IPS-18c (cell line): ENCODE measurements around the gene CCSER1.

Experiments used
- H3K4me3 ChIP-seq: 2 replicates; pipeline ENCODE4 v1.7.0; 2013; ENCODE audit warnings: low read depth, mild to moderate bottlenecking, low read length, moderate library complexity; ENCODE audit not compliant: insufficient read depth
- H3K9me3 ChIP-seq: one replicate; pipeline ENCODE4 v1.6.1; 2013; ENCODE audit warnings: mild to moderate bottlenecking, low read length, moderate library complexity; ENCODE audit not compliant: control insufficient read depth, insufficient read depth

The CCSER1 gene

DNA sequence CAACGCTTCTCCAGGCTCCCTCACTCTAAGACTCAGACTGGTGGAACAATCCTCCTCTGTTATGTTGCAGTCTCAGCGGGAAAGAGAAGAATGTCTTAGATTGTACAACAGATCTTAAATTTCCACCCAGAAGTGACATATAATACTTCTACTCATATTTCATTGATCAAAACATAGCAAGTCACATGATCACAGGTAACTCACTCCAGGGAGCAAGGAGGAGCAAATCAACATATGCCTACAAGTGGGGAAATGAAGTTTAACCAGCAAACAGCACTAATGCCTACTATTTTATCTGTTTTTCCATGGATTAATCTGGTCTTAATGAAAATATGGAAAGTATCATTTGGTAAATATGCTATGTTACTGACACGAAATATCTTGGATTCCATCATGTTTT, 819.8 kb downstream of the CCSER1 start:
- Histone ChIP-seq H3K4me3 (no peak overlapping the region), H3K9me3 (no peaks in the 10 kb centered on the region)

DNA sequence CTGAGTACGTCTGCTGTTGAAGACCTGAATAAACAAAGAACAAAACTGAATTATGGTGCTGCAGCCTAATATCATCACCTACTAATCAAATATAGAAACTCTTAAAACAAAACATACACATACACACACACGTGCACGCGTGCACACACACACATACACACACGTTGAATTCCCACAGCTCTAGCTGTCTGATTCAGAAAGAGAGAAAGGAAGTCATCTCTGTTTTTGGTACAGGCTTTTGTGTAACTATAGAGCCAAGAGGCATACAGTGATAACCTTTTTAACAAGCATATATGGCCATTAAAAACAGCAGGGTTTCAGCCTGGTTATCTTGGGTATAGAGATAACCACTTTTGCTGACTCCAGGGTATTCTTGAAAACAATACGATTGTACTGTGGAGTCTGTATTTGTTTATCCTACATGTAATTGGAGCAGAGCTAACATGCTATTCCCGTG, 823.2 kb downstream of the CCSER1 start:
- no peak overlapping the region for H3K4me3 ChIP-seq
- H3K9me3 ChIP-seq: no peaks in the 10 kb centered on the region

DNA sequence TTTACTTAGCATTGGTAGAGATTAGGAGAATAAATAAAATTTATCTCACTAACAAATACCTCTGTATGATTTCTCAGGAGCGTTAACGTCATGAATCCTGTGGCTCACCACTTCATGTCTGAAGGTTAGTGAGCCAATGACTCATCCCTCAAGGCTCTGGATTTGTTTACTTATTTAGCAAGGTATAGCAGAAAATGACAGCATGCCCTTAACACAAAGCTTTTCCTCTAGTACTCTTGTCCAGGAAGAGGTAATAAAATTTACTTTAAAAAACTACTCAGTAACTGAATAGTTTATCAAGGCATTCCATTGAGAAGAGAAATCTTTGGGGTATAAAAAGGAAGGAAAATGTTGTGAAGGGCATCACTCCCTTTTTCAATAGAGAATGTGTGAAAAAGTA, 823.8 kb downstream of the CCSER1 start:
- H3K9me3 ChIP-seq: no peaks in the 10 kb centered on the region
- H3K4me3 ChIP-seq: no peak overlapping the region

DNA sequence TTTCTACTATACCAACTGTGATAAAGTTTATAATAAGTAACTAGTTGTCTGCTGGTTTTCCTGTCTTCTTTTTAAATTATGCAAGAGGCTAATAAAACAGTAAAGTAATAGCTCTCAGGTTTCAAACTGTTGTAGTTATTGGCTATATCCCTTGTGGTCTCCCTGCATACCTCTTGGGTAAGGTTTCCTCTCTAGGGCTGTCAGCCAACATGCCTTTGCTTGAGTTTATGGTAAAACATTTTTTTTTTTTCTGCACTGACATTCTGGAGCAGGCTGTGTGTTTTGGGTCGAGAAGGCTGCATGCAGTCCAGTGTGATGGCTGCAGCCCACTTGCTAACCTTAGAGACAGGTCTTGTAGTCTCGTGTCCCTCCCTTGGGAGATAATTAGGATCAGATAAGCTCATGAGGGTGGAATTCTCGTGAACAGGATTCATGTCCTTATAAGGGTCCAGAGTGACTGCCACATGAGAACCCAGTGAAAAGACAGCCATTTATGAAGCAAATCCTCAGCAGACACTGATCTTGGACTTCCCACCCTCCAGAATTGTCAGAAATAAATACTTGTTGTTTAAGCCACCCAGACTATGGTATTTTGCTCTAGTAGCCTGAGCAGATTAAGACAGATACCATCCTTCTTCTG, 831.2 kb downstream of the CCSER1 start:
- Histone ChIP-seq H3K4me3 (no peak overlapping the region), H3K9me3 (no peaks in the 10 kb centered on the region)

DNA sequence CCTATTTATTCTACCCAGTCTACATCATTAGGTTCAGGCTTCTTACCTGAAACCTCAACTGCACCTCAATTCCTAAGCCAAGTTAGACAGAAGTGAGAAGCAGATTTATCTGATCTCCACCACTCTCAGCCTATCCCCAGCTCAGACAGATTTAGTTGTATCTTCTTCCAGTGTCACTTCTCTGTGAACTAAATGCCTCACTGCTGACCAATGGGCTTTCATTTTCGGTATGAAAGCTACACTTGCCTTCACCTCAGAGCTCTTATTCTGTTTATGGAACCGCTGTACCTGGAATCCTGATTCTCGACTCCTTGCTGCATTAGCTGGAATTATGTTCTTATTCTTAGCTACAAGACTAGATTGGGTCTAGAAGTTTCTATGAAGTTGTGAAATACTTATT, 833.2 kb downstream of the CCSER1 start:
- no peaks in the 10 kb centered on the region for H3K9me3 ChIP-seq
- H3K4me3 ChIP-seq: no peak overlapping the region

DNA sequence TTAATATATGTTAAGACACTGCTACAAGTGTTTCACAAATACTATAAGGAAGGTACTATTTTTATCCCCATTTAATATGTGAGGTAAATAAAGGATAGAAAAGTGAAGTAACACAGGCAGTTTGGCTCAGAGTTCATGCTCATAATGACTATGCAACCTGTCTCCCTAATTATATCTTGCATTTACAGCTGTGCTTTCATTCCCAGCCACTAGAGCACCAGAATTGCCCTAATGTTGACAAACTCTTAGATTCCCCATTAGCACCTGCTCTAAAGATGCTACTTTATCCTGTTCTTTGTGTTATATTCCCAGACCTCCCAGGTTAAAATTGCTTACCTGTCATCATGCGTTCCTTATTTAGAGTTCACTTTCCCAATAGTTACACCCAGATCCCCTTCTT, 833.6 kb downstream of the CCSER1 start:
- no peaks in the 10 kb centered on the region for H3K9me3 ChIP-seq
- H3K4me3 ChIP-seq: no peak overlapping the region

DNA sequence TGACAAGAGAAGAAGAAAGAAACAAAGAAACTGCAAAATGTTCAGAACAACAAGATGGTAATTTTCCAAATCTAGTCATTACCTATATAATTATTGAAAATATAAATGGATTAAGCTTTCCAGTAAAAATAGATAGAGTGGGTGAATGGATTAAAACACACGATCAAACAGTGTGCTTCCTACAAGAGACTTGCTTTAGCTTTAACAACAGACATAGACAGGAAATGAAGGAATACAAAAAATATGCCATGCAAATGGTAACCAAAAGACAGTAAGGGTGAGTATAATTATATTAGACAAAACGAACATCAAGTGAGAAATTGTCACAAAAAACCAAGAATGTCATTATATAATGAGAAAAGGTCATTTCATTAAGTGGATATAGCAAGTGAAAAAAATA, 842.8 kb downstream of the CCSER1 start:
- H3K4me3 ChIP-seq: no peak overlapping the region
- no peaks in the 10 kb centered on the region for H3K9me3 ChIP-seq

DNA sequence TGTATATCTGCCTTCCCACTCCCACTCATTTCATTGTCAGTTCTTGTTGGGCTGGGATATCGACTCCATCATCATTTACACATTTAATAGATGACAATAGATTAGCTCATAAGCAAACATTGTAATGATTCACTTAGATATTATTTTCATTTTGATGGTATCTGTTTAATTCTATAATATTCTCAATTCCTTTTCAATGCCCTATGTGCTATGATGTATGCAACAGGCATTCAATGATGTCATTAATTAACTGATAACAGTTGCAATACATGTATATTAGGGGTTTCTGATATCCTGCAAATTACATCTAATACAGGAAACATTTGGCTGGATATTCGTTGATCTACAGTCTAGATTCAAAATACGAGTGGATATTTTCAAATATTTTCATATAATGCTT, 850.5 kb downstream of the CCSER1 start:
- Histone ChIP-seq H3K4me3 (no peak overlapping the region), H3K9me3 (no peaks in the 10 kb centered on the region)

DNA sequence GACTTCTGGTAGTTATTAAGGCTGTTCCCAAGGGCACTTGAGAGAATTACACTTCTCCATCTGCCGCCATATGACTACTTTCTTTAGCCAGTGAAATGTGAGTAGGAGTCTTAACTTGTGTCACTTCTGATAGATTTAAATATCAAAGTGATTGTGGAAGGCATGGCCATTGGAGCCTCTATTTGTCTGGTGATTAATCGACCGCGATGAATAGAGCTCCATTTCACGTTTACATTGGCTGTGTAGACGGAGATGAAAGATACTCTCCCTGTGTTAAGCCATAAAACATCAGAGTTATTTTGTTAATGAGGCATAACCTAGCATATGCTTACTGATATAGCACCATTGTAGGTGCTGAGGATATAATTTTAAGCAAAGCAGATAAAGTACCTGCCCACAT, 852.4 kb downstream of the CCSER1 start:
- no peaks in the 10 kb centered on the region for H3K9me3 ChIP-seq
- H3K4me3 ChIP-seq: no peak overlapping the region

DNA sequence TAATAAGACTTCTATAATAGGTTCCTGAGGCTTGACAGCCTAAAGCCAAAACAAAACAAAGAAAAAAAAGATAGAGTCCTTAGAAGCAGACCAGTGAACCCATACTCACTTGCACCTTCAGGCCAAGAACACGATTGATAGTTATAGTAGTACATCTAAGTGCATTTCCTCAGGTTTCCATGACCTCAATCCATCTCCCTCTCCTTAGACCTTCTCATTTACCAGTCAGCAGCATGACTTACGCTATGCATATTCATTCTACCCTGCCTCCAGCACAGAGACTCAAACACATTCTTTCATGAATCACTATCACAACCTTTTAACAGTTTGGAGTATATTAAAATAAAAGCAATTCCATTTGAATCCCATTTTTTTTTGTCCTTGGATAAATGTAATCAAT, 855.6 kb downstream of the CCSER1 start:
- Histone ChIP-seq H3K9me3 (no peaks in the 10 kb centered on the region), H3K4me3 (no peak overlapping the region)

DNA sequence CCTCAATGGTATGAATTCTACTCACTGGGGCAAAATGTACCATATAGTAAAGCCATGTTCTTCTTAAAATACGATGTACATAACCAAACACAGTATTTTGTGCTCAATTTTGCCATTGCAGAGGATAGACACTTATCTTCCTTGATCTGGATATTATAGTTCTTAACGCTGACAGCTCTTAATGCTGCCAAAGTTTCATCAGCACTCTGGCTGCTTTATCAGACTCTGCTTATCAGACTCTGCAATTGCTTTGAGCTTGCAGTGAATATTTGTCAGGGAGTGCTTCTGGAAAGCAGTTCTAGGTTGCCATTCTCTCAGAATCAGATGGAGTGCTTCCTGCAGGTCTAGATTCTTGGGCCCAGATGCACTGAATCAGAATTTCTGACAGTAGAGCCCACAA, 863.1 kb downstream of the CCSER1 start:
- no peaks in the 10 kb centered on the region for H3K9me3 ChIP-seq

DNA sequence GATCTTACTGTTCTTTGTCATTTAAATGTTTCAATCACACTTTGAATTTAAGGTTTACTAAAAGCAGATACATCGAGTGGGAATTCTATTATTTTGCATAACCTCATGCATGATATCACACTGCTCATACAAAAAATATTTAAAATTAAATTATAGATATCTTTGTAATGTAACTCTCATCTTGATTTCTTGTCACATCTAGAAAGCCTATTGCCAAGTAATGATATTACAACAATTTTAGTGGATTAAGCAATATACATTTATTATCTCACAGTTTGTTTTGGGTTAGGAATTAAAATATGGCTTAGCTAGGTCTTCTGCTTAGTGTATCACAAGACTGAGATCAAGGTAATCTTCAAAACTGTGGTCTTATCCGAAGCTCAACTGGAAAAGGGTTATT, 865.0 kb downstream of the CCSER1 start:
- Histone ChIP-seq H3K9me3 (no peaks in the 10 kb centered on the region), H3K4me3 (no peak overlapping the region)

More for the DNA sequence above, 863.1 kb downstream of the CCSER1 start:
- H3K4me3 ChIP-seq: no peak overlapping the region

DNA sequence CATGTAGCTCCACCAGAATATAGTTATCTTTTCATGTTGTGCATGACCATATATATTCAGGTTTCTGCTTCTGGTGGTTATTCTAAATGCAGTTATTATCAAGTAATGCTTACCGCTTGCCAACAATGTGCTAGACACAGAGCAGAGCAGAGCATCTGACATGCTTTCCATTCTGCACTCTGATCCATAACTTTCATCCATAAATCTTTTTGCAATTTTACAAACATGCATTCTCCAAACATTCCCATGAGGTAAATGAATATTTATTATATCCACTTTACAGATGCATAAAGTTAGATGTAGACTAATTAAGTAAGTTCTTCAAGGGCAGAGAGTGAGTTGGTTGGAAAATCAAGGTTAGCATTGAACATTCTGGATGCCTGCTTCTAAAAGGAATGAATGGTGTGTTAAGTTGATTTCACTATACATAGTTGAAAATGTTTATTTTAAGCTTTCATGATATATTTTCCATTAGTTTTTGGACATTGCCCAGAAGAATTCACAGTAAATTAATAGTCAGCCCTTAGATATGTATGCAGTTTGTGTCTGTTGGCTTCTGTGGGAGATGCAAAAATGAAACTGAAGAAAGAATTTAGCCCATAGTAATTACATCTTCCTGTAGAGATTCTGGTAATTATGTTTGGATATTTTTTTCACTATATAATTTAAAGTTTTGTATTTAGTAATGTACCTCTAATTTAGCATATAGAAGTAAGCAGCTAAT, 867.8 kb downstream of the CCSER1 start:
- Histone ChIP-seq H3K4me3 (no peak overlapping the region), H3K9me3 (no peaks in the 10 kb centered on the region)

DNA sequence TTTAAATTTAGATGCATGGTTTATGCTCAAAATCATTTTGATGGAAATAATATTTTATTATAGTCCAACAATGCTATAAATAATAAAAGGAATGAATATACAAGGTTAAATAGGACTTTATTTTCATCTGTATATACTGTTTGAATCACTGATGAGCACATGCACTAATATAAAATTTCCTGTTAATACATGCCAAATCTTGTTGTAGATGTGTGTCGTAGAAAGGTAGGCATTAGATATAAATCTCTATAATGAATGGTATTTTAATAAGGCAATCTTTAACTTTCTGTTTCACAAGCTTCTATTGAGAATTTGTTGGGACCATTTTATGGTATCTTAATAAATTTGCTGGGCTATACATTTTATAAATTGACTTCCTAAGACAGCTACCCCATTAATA, 868.8 kb downstream of the CCSER1 start:
- H3K4me3 ChIP-seq: no peak overlapping the region
- no peaks in the 10 kb centered on the region for H3K9me3 ChIP-seq

DNA sequence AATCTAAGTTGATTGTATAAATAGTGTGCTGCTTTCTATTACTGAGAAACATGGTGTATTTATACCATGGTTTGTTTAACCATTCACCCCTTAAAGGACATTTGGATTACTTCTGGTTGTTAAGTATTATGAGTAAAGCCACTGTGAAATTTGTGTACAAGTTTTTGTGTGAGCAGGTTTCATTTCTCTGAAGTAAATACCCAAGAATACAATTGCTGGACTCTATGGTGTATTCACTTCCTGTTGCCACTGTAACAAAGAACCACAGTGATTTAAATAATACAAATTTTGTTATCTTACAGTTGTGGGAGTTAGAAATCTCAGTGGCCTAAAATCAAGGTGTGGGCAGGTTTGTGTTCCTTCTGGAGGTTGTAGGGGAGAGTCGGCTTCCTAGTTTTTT, 869.6 kb downstream of the CCSER1 start:
- no peak overlapping the region for H3K4me3 ChIP-seq
- H3K9me3 ChIP-seq: no peaks in the 10 kb centered on the region

DNA sequence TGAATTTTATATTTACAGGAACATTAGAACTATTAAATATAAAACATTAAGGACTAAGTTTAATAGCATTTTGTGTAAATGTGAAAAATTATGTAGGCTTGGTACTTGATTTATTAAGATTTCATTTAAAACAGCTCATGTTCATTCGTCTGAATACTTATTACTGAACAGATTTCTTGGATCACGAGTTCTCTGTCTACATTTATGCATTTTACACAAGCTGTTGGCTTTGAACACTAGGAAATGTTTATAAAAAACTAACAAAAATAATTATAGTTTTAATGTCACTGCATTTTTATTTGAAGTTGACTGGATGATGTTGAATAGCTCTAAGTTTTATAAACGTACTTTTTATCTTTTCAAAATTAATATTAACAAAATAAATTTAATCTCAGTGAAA, 888.7 kb downstream of the CCSER1 start:
- H3K4me3 ChIP-seq: no peak overlapping the region
- H3K9me3 ChIP-seq: no peaks in the 10 kb centered on the region

DNA sequence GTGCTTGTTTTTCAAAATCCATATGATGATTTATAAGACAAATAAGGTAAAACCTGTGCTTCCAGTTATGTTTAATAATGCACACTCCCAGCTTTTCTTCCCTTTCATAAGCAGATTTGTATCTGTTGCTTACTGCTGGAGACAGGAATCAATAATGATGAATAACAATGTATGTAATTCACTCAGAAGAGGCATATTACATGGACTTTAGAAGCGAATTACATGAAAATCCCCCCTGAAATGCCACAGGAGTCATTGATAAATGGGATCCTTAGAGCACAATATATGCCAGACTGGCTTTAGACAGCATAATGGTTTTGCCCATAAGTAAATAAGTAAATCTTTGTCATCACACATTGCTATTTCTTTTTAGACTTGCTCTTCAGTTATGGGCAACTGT, 892.3 kb downstream of the CCSER1 start:
- H3K4me3 ChIP-seq: no peak overlapping the region

DNA sequence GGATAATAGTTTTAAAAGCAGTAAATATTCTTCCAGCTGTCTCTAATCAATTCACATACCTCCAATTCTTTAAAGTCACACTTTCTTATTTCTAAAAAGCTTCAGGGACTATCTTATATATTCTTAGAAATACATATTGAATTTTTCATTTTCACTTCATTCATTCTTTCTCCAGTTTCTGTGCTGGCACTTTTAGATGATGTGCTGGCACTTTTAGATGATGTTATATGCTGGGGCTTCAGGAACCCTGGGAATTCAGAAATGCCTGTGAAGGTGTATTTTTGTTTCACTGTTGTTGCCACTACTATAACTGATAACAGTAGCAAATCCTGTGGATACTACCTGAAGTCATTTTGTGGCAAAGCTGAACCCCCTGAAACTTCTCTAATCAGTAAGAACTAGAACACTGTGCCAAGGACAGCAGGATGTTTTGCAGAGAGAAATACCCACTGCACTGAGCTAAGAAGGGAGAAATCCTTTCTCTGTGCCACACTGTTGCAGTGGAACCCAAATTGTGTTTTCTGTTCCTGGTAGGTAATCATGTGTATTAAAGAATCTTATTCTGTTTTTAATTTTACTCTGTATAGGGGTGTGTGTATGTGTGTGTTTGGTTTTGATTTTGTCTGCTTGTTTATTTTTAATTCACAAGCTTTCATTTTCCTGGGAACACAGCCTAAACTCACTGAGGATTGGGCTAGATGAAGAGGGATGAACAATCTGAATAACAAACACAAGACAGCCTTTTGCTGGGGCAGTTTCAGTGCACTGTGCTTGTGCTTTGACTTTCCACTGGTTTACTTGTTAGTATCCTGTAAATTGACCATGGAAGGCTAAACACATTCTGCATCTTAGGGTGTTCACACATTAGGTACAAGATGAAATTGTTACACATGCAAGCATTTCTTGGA, 898.3 kb downstream of the CCSER1 start:
- no peaks in the 10 kb centered on the region for H3K9me3 ChIP-seq

More for the DNA sequence above, 892.3 kb downstream of the CCSER1 start:
- no peaks in the 10 kb centered on the region for H3K9me3 ChIP-seq

More for the DNA sequence above, 898.3 kb downstream of the CCSER1 start:
- H3K4me3 ChIP-seq: no peak overlapping the region
